Transverse colon (tissue), 4 donors: Measurements from ENCODE around the gene NTMT1.

Experiments used
- CTCF ChIP-seq, 5 experiments: fragments of 200-600 bp in 3 of 5; fragments of 450-650 bp in 2 of 5; sonication (generic) in 3 of 5; IDR thresholded peaks; 1 replicate in 2 of 5; 2 replicates in 3 of 5; pipeline ENCODE4 v1.5.1; 2016 to 2017; ENCODE audit warnings: antibody characterized with exemption in 5 of 5, inconsistent platforms in 3 of 5, mild to moderate bottlenecking in 2 of 5, moderate library complexity in 1 of 5
- POLR2A ChIP-seq: fragments of 450-650 bp; IDR thresholded peaks from one replicate; pipeline ENCODE4 v1.6.1; 2016; ENCODE audit warnings: antibody characterized with exemption, mild to moderate bottlenecking, moderate library complexity
- POLR2AphosphoS5 ChIP-seq, 3 donors: sonication (generic); formaldehyde crosslinking; IDR thresholded peaks; one replicate each; pipeline ENCODE4 v1.6.1; 2016; ENCODE audit warnings: antibody characterized with exemption in 3 of 3

GRCh38 chr9:129639034-129639630 lies 13.2 kb downstream of the NTMT1 start:
- TF ChIP-seq POLR2AphosphoS5 (IDR thresholded peaks at IDR 0.05) (peak in 1 of 3 donors; percentile 6), POLR2A (no peak), CTCF (IDR thresholded peaks at IDR 0.05) (no peak)
